CD4-positive, alpha-beta T cell (primary cell): Measurements from ENCODE around the gene RGS7BP. TPM values are rescaled to one million over a fixed set of nuclear protein-coding genes. Genes with fewer than 3 reads are reported as not detected.

ENCODE experiments used
- ATAC-seq: fragments of 200-7000 bp; cut with Tn5 transposase; one replicate; pipeline ENCODE4 v1.10.0; 2022; ENCODE audit warnings: mild to moderate bottlenecking; ENCODE audit not compliant: poor library complexity
- CTCF ChIA-PET: fragments of 350-600 bp; sonication (Branson Sonifier 250); formaldehyde crosslinking; loops from one replicate; lab custom pipeline; 2021; ENCODE audit warnings: antibody characterized with exemption, inconsistent platforms; lab: Charles Lee
- POLR2A ChIA-PET: fragments of 350-600 bp; sonication (Branson Sonifier 250); formaldehyde crosslinking; loops from one replicate; lab custom pipeline; 2021; ENCODE audit warnings: antibody characterized with exemption, inconsistent platforms; lab: Charles Lee
- DNase-seq, 14 experiments: peaks; one replicate each; pipeline ENCODE4 v3.0.0-alpha.2; 2013 to 2020; ENCODE audit warnings: mixed read lengths in 2 of 14
- H3K27ac ChIP-seq, 2 donors: one replicate each; pipeline versions ENCODE4 v1.5.1 to v1.7.0; 2013; ENCODE audit warnings: low read length in 2 of 2, low read depth in 1 of 2, mild to moderate bottlenecking in 1 of 2
- H3K27me3 ChIP-seq, 2 experiments: 1 replicate in 1 of 2; 2 replicates in 1 of 2; pipeline versions ENCODE4 v1.6.1 to v1.7.0; 2013; ENCODE audit warnings: low read length in 2 of 2, control low read depth in 1 of 2, mild to moderate bottlenecking in 1 of 2, moderate library complexity in 1 of 2; ENCODE audit not compliant: insufficient read depth in 2 of 2, control insufficient read depth in 1 of 2
- H3K36me3 ChIP-seq: one replicate; pipeline ENCODE4 v1.6.1; 2013; ENCODE audit warnings: low read length, control low read depth; ENCODE audit not compliant: insufficient read depth
- H3K4me1 ChIP-seq: one replicate; pipeline ENCODE4 v1.6.1; 2013; ENCODE audit warnings: low read length, control low read depth; ENCODE audit not compliant: insufficient read depth
- H3K4me3 ChIP-seq: one replicate; pipeline ENCODE4 v1.5.1; 2013; ENCODE audit warnings: mild to moderate bottlenecking, low read length, moderate library complexity
- H3K9me3 ChIP-seq, 2 experiments: 1 replicate in 1 of 2; 2 replicates in 1 of 2; pipeline versions ENCODE4 v1.6.1 to v1.7.0; 2013; ENCODE audit warnings: low read length in 2 of 2, mild to moderate bottlenecking in 2 of 2, control low read depth in 1 of 2, moderate library complexity in 1 of 2; ENCODE audit not compliant: control insufficient read depth in 1 of 2, insufficient read depth in 1 of 2
- H3K27ac Mint-ChIP-seq: one replicate; pipeline ENCODE4 v1.8.0; 2020; ENCODE audit warnings: mixed read lengths
- H3K27me3 Mint-ChIP-seq: one replicate; pipeline ENCODE4 v1.8.0; 2021; ENCODE audit warnings: mixed read lengths
- H3K36me3 Mint-ChIP-seq: one replicate; pipeline ENCODE4 v1.8.0; 2021; ENCODE audit warnings: low read depth, mixed read lengths
- H3K4me1 Mint-ChIP-seq: one replicate; pipeline ENCODE4 v1.8.0; 2021; ENCODE audit warnings: low read depth, mixed read lengths
- H3K4me3 Mint-ChIP-seq: one replicate; pipeline ENCODE4 v1.8.0; 2020; ENCODE audit warnings: mild to moderate bottlenecking, mixed read lengths
- H3K9me3 Mint-ChIP-seq: one replicate; pipeline ENCODE4 v1.8.0; 2020; ENCODE audit warnings: mixed read lengths
- CTCF ChIP-seq: fragments of 200-600 bp; IDR thresholded peaks from one replicate; pipeline ENCODE4 v1.8.0; 2022; ENCODE audit warnings: antibody characterized with exemption, mild to moderate bottlenecking
- intact Hi-C, 2 experiments: fragments of 100-400 bp; cut with DNase I in 1 of 2; cut with micrococcal nuclease in 1 of 2; formaldehyde crosslinking; loops; one replicate each; pipeline versions ENCODE4 v1.15.1 to v1.9.0; 2023 to 2025; cut with DNase I, micrococcal nuclease
- total RNA-seq, 174 experiments: library from RNA in 2 of 174; stranded (reverse) in 2 of 174; gene quantifications; one replicate each; pipeline ENCODE4 v1.2.3 and lab custom pipeline; 2021 to 2026

RGS7BP gene
- total RNA-seq, 2 experiments from 2014 or later = not detected

GRCh38 chr5:64619609-64620008 is 113.8 kb downstream of the RGS7BP start:
- intact Hi-C loops = no loop called here

GRCh38 chr5:64622991-64623390 is 117.2 kb downstream of the RGS7BP start:
- Histone ChIP-seq H3K9me3 (no peaks in the 10 kb centered on the region), H3K27me3 (peaks cover 8 to 16% of the 10 kb centered on the region in 2 experiments), H3K36me3 (no peaks in the 10 kb centered on the region), H3K4me3 (no peak overlapping the region), H3K4me1 (no peaks in the 10 kb centered on the region), H3K27ac (no peak overlapping the region)
- ChIA-PET POLR2A (no interaction called here), CTCF (no interaction called here)
- ATAC-seq (no peak), DNase-seq (no peak)
- Mint-ChIP-seq H3K27me3 (peaks cover 36% of the 10 kb centered on the region), H3K4me3 (no peak overlapping the region), H3K27ac (no peak overlapping the region), H3K4me1 (no peaks in the 10 kb centered on the region), H3K9me3 (no peaks in the 10 kb centered on the region), H3K36me3 (no peaks in the 10 kb centered on the region)
- intact Hi-C loops = no loop called here
- no peak for TF ChIP-seq CTCF

More at GRCh38 chr5:64619609-64620008, 113.8 kb downstream of the RGS7BP start:
- Mint-ChIP-seq H3K27ac (no peak overlapping the region), H3K36me3 (no peaks in the 10 kb centered on the region), H3K27me3 (peaks cover 45% of the 10 kb centered on the region), H3K4me1 (no peaks in the 10 kb centered on the region), H3K4me3 (no peak overlapping the region), H3K9me3 (no peaks in the 10 kb centered on the region)
- ChIA-PET CTCF (no interaction called here), POLR2A (no interaction called here)
- TF ChIP-seq CTCF = no peak
- H3K36me3 ChIP-seq = no peaks in the 10 kb centered on the region
- H3K4me3 ChIP-seq = no peak overlapping the region
- ATAC-seq = no peak
- H3K27me3 ChIP-seq = peaks cover 8 to 15% of the 10 kb centered on the region in 2 experiments
- no peaks in the 10 kb centered on the region for H3K9me3 ChIP-seq
- H3K4me1 ChIP-seq = no peaks in the 10 kb centered on the region
- no peak overlapping the region for H3K27ac ChIP-seq
- no peak for DNase-seq

GRCh38 chr5:64625678-64626077 is 119.9 kb downstream of the RGS7BP start:
- no peaks in the 10 kb centered on the region for H3K9me3 Mint-ChIP-seq
- ChIA-PET POLR2A (no interaction called here), CTCF (no interaction called here)
- H3K27me3 Mint-ChIP-seq = peaks cover 36% of the 10 kb centered on the region
- H3K27ac ChIP-seq = no peak overlapping the region
- H3K36me3 ChIP-seq = no peaks in the 10 kb centered on the region
- peaks cover 8 to 21% of the 10 kb centered on the region in 2 experiments for H3K27me3 ChIP-seq
- no peaks in the 10 kb centered on the region for H3K4me1 ChIP-seq
- no peak for ATAC-seq
- H3K4me3 ChIP-seq = no peak overlapping the region
- no peak for DNase-seq
- H3K36me3 Mint-ChIP-seq = no peaks in the 10 kb centered on the region
- TF ChIP-seq CTCF = no peak
- intact Hi-C loops = no loop called here
- H3K27ac Mint-ChIP-seq = no peak overlapping the region
- H3K9me3 ChIP-seq = no peaks in the 10 kb centered on the region
- no peaks in the 10 kb centered on the region for H3K4me1 Mint-ChIP-seq
- no peak overlapping the region for H3K4me3 Mint-ChIP-seq
